HG03460 (cell line): ENCODE results near the gene ERMARD.

Source experiments
- ATAC-seq: cut with Tn5 transposase; IDR thresholded peaks from one replicate; pipeline ENCODE4 v1.9.1; 2021; ENCODE audit not compliant: unreplicated experiment

The ERMARD gene

DNA sequence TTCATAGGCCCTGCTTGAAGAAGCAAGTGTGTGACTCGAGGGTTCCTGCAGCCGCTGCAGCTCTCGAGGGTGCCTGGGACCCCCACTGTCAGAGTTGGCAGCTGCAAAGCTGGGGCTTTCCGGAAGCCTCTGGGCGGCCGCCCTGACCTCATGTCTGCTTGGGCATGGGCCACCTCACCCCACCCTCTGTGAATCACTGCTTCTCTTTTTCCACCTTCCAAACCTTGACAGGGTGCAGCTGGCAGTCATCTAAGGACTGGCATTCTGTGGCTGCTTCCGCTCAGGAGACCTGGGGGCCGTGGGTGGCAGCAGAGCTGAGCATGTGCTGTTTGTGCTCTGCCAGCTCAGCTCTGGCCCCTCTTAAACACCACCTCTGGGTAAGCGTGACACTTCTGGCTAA lies 32.0 kb downstream of the ERMARD start:
- no peak for ATAC-seq

DNA sequence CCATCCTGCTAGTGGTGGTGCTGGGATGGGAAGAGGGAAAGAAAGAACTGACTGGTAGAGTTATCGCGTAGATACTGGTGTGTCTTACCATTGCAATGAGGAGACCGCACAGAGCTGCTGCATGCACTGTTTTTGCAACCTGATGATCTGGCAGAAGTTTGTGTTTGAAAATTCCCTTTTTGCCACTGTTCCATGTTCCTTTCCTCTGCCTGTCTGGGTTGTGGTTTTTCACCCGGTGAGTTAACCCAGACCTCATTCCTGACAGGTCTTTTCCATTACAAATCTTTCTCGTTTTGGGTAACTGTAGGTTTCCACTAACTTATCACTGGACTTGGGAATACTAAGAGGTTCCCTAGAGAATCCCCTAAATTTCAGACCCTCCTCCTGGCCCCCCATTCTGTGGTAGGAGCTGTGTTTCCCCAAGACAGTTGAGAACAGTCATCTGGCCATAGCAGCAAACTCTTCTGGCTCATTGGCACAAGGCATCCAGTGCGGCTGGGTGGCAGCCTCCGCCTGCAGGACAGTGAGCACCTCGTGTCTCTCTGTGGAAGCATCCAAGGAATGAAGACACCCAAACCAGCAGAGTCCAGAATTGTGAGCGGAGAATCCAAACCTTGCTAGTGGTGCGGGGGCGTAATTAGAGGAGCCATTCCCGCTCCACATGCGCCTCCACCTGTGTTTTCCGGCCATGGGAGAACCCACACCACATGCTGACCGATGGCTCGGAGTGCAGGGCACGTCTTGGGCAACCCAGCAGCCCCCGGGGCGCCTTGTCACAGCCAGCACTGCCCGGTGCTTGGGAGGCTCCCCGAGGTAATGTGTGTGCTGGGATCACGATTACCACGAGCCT lies 32.8 kb downstream of the ERMARD start:
- ATAC-seq, result no peak

DNA sequence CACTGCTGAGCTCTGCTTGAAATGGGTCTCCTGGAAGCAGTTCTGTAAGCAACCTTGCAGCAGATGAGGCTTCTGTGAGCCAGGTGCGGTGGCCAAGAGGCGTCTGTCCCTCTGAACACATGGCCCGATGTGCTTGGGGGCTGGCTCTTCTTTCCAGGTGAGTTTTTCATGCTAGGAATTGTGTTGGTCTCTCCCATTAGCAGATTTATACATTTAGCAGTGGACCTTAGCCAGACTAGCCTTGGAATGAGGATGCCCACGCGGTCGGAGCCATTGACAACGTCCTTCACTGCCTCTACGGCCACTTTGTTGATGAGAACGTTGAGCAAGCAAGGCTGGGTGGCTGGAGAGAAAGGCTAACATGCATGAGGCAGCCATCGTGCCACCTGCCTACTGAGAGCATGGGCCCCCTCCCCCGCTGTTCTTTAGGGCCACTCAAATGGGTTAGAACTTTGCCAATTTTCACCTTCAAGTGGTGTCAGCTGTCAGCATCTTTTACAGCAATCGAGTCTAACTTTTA lies 33.5 kb downstream of the ERMARD start:
- no peak for ATAC-seq

DNA sequence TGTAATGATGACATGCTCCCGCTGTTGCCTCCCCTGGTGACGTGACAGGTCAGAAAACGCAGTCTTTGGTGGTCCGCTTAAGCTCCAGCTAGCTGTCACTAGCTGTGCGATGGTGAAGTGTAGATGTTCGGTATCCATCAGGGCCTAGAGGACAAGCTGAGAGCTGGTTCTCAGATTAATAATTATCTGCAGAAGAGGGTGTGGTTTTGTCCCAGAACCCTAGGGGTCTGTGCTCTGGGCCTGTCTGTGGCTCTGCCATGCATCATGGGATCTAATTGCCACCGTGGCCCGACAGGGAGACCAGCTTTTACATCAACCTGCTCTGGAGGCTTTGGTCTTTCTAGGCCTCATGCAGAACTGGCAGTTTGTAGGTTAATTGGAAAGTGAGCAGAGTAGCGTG lies 34.1 kb downstream of the ERMARD start:
- no peak for ATAC-seq

DNA sequence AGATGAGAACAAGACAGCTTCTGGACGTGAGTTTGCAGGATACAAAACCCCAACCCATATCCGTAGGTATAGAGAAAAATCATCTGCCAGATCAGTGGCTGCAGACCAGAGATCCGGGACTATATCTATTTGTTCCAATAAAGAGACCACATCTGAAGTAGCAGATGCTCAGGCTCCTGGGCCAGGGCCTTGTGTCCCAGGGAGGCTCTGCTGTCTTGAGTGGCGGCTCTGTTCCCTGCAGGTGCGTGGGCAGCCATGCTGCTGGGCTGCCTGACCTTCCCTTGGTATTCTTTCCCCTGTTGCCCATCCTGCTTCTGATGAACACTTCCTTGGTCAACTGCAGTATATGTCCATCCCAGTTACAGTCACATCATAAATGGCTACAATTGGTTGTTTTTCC lies 34.9 kb downstream of the ERMARD start:
- ATAC-seq, result no peak

DNA sequence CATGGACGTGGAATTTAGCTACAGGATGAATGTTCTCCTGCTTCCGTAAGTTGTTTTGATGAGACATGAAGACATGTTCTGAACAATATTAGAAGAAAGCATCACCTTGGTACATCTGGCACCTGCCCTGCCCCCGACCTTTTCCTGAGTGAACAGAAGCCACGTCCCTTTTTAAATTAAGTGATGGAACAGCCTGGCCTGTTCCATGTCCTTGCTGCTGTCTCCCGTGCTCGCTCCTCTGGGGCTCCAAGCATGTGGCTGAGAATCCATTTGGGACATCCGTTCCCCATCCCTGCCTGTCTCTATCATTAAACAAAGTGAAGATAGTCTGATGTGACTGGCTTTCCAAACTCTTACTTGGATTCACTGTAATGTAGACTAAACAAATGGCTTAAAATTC lies 36.4 kb downstream of the ERMARD start:
- no peak for ATAC-seq

DNA sequence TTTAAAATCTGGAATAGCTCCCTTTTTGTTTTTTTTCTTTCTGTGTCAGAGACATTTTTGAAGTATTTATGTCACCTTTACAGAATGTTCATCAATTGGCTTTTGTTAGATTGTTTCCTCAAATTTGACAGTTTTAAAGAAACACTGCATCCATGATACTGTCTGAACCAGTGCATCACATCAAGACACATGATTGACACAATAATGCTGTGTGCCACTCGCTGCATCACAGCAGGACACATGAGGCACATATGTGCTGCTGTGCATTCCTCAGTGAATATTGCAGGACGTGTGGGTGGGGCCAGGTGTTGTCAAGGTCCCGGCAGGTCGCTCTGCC lies 37.4 kb downstream of the ERMARD start:
- ATAC-seq, result no peak

DNA sequence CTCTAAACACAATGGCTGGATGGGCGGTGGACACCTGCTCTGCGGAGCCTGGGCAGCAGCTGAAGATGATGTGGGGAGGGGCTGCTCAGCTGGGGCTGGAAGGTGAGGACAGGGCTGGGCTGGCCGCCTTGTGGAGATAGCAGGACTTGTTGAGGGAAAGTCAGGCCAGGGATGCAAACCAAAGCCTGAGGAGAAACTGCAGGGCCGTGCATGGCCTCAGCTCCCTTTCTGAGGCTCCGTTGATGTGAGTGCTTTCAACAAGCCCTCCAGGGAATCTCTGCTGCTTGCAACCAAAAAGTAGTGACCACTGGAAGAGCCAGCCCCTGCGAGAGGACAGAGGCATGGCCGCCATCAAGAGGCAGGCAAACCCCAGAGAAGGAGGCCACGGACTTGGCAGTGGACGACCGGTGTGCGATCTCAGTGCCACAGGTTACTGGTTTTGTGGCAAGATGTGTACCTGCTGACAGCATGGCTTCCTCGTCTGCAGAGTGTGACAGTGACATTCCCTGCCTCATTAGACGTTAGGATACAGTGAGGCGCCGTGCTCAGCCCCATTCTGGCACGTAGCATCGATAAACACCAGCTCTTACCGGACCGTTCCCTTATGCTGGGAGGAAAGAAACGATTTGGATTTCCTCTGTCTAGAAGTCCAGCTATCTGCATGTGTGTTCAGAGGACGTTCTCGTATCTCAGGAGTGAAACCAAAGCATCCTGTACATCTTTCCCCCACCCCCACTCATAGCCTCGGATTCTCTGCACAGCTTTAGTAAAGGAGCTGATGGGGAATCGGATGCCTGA lies 37.9 kb downstream of the ERMARD start:
- no peak for ATAC-seq

DNA sequence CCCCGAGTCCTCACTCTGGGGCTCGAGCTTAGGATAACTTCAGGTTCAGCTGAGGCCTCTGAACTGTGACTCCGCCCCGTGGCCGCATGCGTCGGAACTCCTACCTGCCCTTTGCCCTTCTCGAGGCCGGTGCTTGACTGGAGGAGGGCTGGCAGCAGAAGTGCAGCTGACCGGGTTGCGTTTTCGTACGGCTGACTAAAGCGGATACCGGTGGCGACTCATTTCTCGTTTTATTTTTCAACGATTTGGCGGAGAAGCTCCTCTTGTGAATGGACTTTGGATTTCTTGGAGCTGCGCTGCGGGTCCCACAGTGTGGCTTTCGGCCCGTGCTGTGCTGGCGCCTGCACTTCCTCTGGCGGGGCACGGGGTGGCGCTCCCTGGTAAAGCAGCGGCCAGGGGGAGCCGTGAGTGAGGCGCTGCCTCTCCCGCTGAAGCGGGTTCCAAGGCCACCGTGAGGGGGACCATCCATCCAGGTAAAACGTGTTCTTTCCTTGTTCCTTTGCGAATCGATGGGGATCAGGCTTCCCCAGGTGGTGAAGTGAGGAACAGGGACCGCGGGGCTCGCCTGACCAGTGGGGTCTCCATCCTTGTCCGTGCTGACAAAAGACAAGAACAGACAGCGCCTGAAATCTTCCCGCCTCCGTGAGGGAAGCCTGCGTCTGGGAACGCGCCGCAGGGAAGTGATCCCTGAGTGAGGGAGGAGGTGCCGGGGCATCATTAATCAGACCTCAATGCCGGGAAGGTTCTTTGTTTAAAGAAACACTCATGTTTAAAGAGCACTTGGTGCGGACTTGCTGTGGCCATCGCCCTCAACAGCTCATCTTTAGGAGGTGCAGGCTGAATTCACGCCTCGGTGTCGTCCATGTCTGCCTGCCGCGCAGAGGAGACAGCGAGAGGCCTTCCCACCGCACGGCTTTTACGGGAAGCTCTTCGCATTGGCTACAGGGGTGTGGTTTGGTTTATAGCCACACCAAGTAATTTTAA lies 38.8 kb downstream of the ERMARD start:
- peak; percentile 95 for ATAC-seq

DNA sequence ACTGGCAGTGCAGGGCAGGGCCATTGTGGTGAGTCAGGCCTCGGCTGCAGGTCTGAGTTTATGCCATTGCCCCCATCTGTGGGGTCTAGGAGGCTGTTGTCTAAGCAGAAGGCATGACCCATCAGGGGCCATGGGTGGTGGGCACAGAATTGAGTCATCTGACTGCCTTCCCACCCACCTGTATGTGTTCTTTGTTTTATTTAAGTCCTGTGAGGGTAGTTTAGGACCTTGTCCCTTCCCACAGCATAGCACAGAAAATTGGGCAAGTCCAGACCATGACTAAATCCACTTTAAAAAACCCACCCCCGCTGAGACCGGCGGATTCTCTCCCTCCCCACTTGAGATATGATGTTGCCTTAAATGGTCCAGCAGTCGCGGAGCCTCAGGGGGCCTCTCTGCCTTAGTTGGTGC lies 40.3 kb downstream of the ERMARD start:
- ATAC-seq, result no peak

DNA sequence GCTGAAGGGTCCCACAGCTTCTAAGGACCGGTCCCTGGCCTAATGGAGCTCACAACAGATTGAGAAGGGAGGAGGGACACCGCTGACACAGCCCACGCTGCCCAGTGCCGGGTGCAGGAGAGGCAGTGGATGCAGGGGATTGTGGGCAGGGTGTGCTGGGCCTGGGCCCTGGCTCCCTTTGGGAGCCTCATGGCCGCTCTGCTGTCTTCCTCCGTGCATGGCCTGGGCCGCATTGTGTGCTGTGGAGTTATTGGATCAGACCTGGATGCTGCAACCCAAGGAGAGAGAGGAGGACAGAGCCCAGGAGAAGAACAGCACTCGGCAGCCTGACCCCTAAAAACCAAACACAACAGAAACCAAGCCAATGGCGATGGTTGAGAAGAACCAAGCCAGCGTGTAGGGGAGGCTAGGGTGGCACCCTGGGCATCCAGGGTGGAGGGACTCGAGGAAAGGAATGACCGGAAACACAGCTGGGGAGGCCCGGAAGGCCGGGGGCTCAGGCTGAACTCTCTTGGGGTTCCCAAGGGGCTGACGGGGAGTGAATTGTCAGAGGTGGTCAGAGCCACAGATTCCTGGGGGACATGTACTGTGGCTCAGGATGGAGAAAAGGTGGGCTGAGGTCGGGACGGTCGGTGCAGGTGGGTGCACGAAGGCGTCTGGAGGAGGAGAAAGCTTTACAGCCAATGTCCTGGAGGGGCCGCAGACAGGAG lies 41.0 kb downstream of the ERMARD start:
- ATAC-seq, result no peak

DNA sequence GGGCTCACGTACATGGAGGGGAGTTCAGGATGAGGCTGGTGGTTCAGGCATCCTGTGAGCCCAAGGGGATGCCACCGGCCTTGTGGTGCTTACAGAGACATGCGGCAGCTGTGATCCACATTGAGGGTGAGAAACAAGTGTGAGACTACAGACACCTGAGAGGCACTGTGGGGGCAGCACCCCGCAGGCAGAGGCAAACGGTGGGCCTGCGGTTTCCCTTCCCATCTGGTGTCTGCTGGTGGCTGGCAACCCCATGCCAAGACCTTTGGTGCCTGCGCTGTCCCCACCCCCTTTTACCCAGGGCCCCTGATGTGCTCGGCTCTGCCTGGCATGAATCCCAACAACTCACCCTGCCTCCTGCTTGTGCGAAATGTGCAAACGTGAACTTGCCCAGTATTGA lies 42.0 kb downstream of the ERMARD start:
- no peak for ATAC-seq

DNA sequence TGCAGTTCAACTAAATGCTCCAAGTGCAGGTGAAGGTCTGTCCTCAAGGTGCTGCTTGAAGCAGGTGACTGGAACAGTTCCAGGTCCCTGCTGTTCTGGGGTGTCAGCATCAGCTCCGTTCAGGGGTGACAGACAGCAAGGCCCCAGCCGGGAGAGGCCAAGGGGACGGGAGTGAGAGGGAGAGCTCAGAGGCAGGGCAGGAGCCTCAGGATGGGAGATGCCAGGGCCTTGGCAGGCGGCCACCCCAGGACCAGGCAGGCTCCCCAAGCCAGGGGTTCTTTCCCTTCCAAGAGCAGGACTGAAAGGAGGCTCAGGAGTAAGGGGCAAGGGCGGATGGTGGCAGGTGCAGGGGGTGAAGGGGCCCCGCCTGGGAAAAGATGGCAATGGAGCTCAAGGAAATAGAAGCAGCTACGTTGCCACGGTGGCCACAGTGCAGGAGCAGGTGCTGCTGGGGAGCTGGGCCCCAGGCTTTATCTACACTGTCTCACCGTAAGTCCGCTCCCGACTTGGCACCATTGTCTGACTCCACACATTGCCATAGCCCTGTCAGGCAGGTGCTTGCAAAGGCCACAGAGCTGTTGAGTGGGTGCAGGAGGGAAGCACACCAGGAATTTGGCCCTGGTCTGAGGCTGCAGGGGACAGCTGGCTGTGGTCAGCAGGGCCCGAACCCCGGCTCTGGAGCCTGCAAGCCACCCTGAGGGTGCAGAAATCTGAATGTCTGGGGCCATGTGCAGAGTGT lies 43.1 kb downstream of the ERMARD start:
- no peak for ATAC-seq

DNA sequence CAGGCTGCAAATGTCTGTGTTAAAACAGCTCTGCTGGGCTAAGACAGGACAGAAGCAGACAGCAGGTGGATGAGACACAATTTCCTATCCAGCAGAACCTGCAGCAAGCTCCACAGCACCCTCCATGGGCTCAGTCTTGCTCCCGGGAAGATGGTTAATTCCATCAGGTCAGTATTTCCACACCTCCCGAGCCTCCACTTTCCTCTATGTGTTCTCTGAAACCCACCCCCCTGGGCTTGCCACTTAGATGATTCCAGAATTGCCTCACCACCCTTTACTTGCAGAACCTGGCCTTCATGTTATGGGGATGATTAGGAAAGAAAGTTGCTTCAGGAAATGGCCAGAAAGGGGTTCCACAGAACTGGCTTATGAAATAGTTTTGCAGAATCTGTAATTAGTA lies 43.8 kb downstream of the ERMARD start:
- ATAC-seq, result no peak

DNA sequence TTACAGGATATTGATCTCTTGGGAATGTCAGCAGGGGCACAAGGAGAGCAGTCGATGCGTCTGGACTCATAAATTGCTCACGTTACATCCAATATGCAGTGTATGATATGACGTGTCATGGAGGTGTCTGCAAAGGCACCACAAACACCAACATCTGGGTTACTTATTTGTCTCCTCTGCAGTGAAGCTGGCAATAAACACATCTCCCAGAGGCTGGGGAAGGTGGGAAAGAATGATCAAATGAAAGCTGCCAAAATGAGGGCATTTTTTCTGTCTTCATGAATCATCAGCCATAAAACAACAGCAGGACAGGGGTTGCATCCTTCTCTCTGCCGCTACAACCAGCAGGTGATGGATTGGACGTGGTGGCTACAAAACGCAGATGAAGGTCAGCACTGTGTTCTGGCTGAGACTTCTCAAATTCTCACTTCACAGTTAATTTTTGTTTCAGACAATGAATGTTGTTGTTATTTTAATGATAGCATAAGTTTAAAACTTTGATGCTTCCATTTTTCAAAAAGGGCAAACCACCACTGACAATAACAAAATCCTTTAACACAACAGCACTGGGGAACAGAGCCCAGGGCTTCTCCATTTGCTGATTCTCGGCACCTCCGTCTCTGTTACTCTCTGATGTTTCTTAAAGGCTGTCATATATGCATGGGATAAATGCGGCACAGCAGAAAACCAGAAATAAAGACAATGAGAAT lies 47.5 kb downstream of the ERMARD start:
- no peak for ATAC-seq

DNA sequence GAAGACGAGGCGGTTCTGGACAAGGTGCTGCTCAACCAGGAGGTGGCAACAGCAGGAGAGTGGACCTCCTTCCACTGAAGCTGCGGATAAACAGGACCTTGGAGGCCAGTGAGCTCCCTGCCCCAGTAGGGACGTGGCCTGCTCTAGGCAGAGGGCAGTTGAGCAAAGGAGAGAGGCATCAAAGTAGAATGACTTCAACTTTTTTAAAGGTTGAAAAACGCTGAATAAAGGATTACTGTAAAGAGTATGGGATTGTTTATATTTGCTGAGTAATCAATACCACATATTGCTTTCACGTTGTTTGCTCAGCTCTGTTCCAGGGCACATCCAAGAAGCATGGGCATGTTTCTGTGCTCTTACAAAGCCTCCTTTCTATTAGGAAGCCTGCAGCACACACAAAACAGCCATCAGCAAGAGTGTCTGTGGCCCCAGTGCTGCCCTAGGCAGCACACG lies 48.1 kb downstream of the ERMARD start:
- no peak for ATAC-seq

DNA sequence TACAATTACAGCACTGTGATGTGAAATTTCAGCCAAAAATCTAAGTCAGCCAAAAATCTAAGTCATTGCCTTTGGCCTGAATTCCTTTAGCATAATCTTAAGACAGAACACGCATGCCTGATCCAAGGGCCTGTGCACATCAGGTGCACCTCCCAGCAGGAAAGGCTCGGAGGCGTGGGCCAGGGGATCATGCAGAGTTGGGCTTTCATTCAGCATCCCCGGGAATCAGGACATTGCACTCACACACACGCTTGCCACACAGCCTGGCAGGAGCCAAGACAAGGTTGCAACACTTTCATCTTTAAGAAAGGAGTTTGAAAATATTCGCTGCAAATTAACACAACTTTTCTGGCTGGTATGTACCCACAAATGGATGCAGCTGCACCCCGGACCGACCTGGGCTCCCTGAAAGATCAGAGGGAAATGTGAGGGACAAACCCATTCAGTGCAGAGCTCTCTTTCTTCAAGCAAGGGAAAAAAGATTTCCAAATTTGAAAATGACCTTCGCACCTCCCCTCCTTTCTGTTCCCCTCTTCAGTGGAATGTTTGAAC lies 48.8 kb downstream of the ERMARD start:
- ATAC-seq, result no peak

DNA sequence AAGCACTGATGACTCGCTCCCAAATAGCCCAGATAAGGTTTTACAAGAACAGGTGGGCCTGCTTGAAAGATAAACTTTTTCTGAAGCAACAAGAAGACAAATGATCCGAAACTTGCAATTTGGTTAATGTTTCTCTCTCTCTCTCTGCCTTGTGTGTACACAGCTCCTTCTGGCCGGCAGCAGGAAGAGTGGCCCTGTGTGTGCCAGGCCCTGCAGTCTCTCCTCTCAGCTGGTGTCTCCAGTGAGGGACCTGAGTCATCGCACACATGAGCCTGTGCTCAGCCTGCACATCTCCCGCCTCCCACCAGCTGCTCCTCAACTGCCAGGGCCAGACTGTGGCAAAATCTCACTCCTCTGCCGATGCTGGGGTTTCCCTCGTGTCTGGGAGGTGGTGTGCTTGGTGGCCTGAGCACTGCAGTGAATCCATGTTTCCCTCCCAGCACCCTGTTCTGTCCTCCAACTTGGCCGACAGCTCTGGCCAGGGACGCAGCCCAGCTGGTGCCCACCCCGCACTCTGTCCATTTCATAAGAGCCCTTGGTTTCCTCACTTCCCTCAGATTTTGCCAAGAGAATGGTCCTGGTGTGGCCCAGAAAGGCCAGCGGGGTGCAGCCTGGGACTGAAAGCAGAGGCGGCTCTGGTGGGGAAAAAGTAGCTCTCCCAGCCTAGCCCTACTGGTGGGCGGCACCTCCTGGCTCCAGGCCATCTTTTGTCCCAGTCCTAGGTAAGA lies 49.4 kb downstream of the ERMARD start:
- ATAC-seq, result no peak
